T-cell (primary cell): Measurements from ENCODE around the gene ADAP1. TPM values are rescaled to one million over a fixed set of nuclear protein-coding genes. Genes with fewer than 3 reads are reported as not detected.
"Not testable (repeated sequence)": the region's sequence is repeated elsewhere in the genome, so short reads cannot be mapped to it uniquely, and the experiment has no call there.

ENCODE experiments used
- ATAC-seq, 4 experiments: fragments of 200-7000 bp in 3 of 4; fragments of 150-1000 bp in 1 of 4; cut with Tn5 transposase; replicated peaks in 1 of 4; 1 replicate in 3 of 4; 2 replicates in 1 of 4; pipeline ENCODE4 v1.10.0; 2021; ENCODE audit warnings: moderate library complexity in 3 of 4, mild to moderate bottlenecking in 2 of 4, moderate number of reproducible peaks in 1 of 4
- CTCF ChIA-PET, 2 donors: fragments of 300-600 bp; sonication (Branson Sonifier 250); formaldehyde crosslinking; loops; one replicate each; lab custom pipeline; 2022; ENCODE audit warnings: antibody characterized with exemption in 2 of 2; lab: Charles Lee
- POLR2A ChIA-PET, 2 donors: fragments of 300-600 bp; sonication (Branson Sonifier 250); formaldehyde crosslinking; loops; one replicate each; lab custom pipeline; 2022; ENCODE audit warnings: antibody characterized with exemption in 2 of 2; lab: Charles Lee
- DNase-seq, 35 experiments: peaks; one replicate each; pipeline versions ENCODE4 v3.0.0 to v3.0.0-alpha.2; 2013 to 2023
- H3K27ac ChIP-seq: one replicate; pipeline ENCODE4 v1.5.1; 2013; ENCODE audit warnings: low read length
- H3K27me3 ChIP-seq, 2 experiments: replicated peaks in 1 of 2; 1 replicate in 1 of 2; 2 replicates in 1 of 2; pipeline versions ENCODE4 v1.6.1 to v1.7.0; 2013; ENCODE audit warnings: low read length in 1 of 2, mixed read lengths in 1 of 2; ENCODE audit not compliant: control insufficient read depth in 2 of 2, insufficient read depth in 2 of 2; ENCODE audit errors: extremely low read depth in 1 of 2
- H3K36me3 ChIP-seq, 2 donors: 1 replicate in 1 of 2; 2 replicates in 1 of 2; pipeline versions ENCODE4 v1.6.1 to v1.7.0; 2013; ENCODE audit warnings: low read length in 1 of 2; ENCODE audit not compliant: control insufficient read depth in 2 of 2, insufficient read depth in 1 of 2; ENCODE audit errors: extremely low read depth in 1 of 2
- H3K4me1 ChIP-seq, 2 experiments: 1 replicate in 1 of 2; 2 replicates in 1 of 2; pipeline versions ENCODE4 v1.6.1 to v1.7.0; 2013; ENCODE audit warnings: low read length in 2 of 2, mixed read lengths in 1 of 2; ENCODE audit not compliant: insufficient read depth in 2 of 2, control insufficient read depth in 1 of 2; ENCODE audit errors: extremely low read depth in 1 of 2
- H3K4me3 ChIP-seq, 2 donors: 1 replicate in 1 of 2; 2 replicates in 1 of 2; pipeline versions ENCODE4 v1.5.1 to v1.7.0; 2013; ENCODE audit warnings: mild to moderate bottlenecking in 2 of 2, low read length in 1 of 2, moderate library complexity in 1 of 2; ENCODE audit not compliant: control insufficient read depth in 1 of 2; ENCODE audit errors: extremely low read depth in 1 of 2
- H3K9me3 ChIP-seq: 2 replicates; pipeline ENCODE4 v1.7.0; 2013
- H3K27ac Mint-ChIP-seq, 2 donors: one replicate each; pipeline ENCODE4 v1.8.0; 2020 to 2021; ENCODE audit warnings: mild to moderate bottlenecking in 2 of 2, mixed read lengths in 2 of 2
- H3K27me3 Mint-ChIP-seq, 2 donors: one replicate each; pipeline ENCODE4 v1.8.0; 2021 to 2022; ENCODE audit warnings: mixed read lengths in 2 of 2
- H3K36me3 Mint-ChIP-seq: one replicate; pipeline ENCODE4 v1.8.0; 2021; ENCODE audit warnings: mixed read lengths
- H3K4me1 Mint-ChIP-seq, 3 donors: one replicate each; pipeline ENCODE4 v1.8.0; 2020 to 2022; ENCODE audit warnings: mixed read lengths in 3 of 3, mild to moderate bottlenecking in 1 of 3
- H3K4me3 Mint-ChIP-seq, 3 donors: one replicate each; pipeline ENCODE4 v1.8.0; 2020 to 2022; ENCODE audit warnings: mild to moderate bottlenecking in 3 of 3, mixed read lengths in 3 of 3, moderate library complexity in 3 of 3
- H3K9me3 Mint-ChIP-seq, 3 donors: one replicate each; pipeline ENCODE4 v1.8.0; 2020 to 2022; ENCODE audit warnings: mixed read lengths in 3 of 3
- WGBS: methylation state at CpG from one replicate; pipeline ENCODE4 v1.1.5; 2013; ENCODE audit warnings: missing lambda C conversion rate; ENCODE audit not compliant: insufficient coverage; 5-methylcytosine and 5-hydroxymethylcytosine counted together
- total RNA-seq, 35 experiments: library from RNA in 6 of 35; stranded (reverse) in 6 of 35; fragments of 120-200 nt in 1 of 35; gene quantifications; one replicate each; pipeline versions ENCODE4 v1.2.1 to v1.2.4 and lab custom pipeline; 2013 to 2026

Gene ADAP1
- total RNA-seq (10 to 100 TPM; 10.6 to 26.9 (median 23.5) TPM), total RNA-seq (lab: John Stamatoyannopoulos, UW) (2.4 to 38.4 (median 6.2) reads per million in 29 experiments)
- 22.4 TPM for total RNA-seq (2013)

GRCh38 chr7:954330-955238, at the start of gene ADAP1:
Gene ADAP1 (minus strand): TSS chr7:954680. CDS start chr7:954477, 203 bp downstream.
- H3K4me3 ChIP-seq = peak within 1 kb of the TSS; percentile 11 to 28

GRCh38 chr7:1002445-1002844, 48.0 kb upstream of the ADAP1 start:
- H3K4me3 Mint-ChIP-seq, H3K36me3 ChIP-seq, H3K9me3 ChIP-seq, H3K27ac Mint-ChIP-seq, ATAC-seq, POLR2A ChIA-PET, DNase-seq, H3K36me3 Mint-ChIP-seq, CTCF ChIA-PET, H3K27ac ChIP-seq, H3K27me3 Mint-ChIP-seq, H3K4me1 ChIP-seq, H3K27me3 ChIP-seq, H3K4me1 Mint-ChIP-seq, H3K4me3 ChIP-seq, H3K9me3 Mint-ChIP-seq: not testable (repeated sequence)
- WGBS = no CpG with 5 or more reads among the region's 7 CpGs

More at GRCh38 chr7:954330-955238, at the start of gene ADAP1:
- Mint-ChIP-seq H3K9me3 (no peaks in the 10 kb centered on the region), H3K27me3 (peaks cover 3 to 9% of the 10 kb centered on the region in 2 donors), H3K4me3 (peak within 1 kb of the TSS; percentile 66 to 74 (median 72)), H3K27ac (no peak within 1 kb of the TSS), H3K4me1 (peaks cover 0 to 7% (median 0%) of the 10 kb centered on the region in 3 donors), H3K36me3 (no peaks in the 10 kb centered on the region)
- DNase-seq = peak in 29 of 35 experiments; percentile 20 to 81 (median 38)
- no peaks in the 10 kb centered on the region for H3K36me3 ChIP-seq
- ATAC-seq = peak; percentile 85 to 92 (median 88)
- no peaks in the 10 kb centered on the region for H3K9me3 ChIP-seq
- POLR2A ChIA-PET = no interaction called here
- CTCF ChIA-PET = no interaction called here
- H3K27ac ChIP-seq = no peak within 1 kb of the TSS
- peaks cover 0 to 49% of the 10 kb centered on the region in 2 experiments for H3K27me3 ChIP-seq
- WGBS = 9% methylated on average over 107 of the region's 115 CpGs
- H3K4me1 ChIP-seq = peaks cover 0 to 29% of the 10 kb centered on the region in 2 experiments

- WGBS = 81% methylated on average over 3 of the region's 4 CpGs
- POLR2A ChIA-PET, H3K27ac Mint-ChIP-seq, H3K4me1 Mint-ChIP-seq, ATAC-seq, CTCF ChIA-PET, H3K4me1 ChIP-seq, H3K36me3 Mint-ChIP-seq, H3K4me3 Mint-ChIP-seq, H3K27me3 ChIP-seq, H3K4me3 ChIP-seq, H3K27me3 Mint-ChIP-seq, H3K27ac ChIP-seq, H3K36me3 ChIP-seq, H3K9me3 Mint-ChIP-seq, H3K9me3 ChIP-seq, DNase-seq: not testable (repeated sequence)
These were observed 47.5 kb upstream of the ADAP1 start for GRCh38 chr7:1002026-1002425.

DNA sequence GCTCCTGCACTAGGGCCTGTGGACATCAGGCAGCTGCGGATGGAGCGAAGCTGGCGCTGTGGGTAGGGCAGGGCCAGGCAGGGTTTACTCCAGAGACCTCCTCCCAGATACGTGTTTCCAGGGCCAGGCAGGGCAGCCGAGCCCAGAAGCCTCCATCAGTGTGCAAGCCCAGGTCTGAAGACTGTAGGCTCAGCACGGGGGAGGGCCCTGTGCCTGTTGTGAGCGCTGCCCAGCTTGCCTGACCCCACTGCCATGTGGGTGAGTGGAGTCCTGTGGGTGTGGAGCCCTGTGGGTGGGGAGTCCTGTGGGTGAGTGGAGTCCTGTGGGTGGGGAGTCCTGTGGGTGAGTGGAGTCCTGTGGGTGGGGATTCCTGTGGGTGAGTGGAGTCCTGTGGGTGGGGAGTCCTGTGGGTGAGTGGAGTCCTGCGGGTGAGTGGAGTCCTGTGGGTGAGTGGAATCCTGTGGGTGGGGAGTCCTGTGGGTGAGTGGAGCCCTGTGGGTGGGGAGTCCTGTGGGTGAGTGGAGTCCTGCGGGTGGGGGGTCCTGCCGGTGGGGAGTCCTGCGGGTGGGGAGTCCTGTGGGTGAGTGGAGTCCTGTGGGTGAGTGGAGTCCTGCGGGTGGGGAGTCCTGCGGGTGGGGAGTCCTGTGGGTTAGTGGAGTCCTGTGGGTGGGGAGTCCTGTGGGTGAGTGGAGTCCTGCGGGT, 46.7 kb upstream of the ADAP1 start:
- H3K9me3 Mint-ChIP-seq, H3K4me3 ChIP-seq, CTCF ChIA-PET, H3K9me3 ChIP-seq, H3K27me3 ChIP-seq, POLR2A ChIA-PET, H3K36me3 ChIP-seq, H3K4me3 Mint-ChIP-seq, H3K4me1 ChIP-seq, H3K27me3 Mint-ChIP-seq, H3K27ac ChIP-seq, H3K4me1 Mint-ChIP-seq, DNase-seq, ATAC-seq, H3K36me3 Mint-ChIP-seq, H3K27ac Mint-ChIP-seq: not testable (repeated sequence)
- 90% methylated on average over 9 of the region's 14 CpGs for WGBS

DNA sequence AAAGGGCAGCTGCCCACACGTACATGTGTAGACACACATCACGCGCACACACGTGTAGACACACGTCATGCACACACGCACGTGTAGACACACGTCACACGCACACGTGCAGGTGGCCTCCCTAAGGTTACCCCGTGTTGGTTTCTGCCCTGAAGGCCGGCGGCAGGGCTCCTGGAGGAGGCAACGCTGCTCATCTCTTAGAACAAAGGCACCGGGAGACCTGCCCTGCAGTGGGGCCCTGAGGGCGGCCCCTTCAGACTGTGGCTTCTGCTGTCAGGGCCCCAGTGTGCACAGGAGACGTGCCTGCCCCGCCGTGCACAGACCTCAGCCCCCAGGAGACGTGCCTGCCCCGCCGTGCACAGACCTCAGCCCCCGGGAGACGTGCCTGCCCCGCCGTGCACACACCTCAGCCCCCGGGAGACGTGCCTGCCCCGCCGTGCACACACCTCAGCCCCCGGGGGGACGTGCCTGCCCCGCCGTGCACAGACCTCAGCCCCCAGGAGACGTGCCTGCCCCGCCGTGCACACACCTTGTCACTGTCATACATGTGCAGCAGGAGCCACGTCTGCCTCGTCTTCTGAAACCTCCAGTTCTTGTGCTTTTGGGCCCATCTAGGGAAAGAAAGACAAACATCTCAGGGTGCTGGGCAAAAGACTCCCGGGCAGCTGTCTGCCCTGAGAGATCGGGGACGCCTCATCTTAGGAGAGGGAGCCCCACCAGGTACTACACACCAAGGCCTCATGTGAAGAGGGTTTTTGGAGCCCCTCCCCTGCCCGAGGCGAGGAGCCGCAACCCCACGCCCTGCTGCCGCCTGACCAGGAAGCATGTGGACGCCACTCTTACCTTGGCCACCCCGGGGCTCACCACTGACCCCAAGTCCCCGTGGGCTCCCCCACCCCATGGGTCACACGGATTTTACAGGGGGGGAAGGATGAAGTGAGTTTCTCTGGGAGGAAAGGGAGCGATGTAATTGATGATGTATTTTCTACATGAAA, 45.8 kb upstream of the ADAP1 start:
- Mint-ChIP-seq H3K4me3 (no peak overlapping the region), H3K27me3 (no peaks in the 10 kb centered on the region), H3K36me3 (peaks cover 5% of the 10 kb centered on the region), H3K4me1 (no peaks in the 10 kb centered on the region), H3K9me3 (no peaks in the 10 kb centered on the region), H3K27ac (no peak overlapping the region)
- H3K9me3 ChIP-seq = no peaks in the 10 kb centered on the region
- ATAC-seq (no peak), DNase-seq (no peak)
- H3K36me3 ChIP-seq = peaks cover 0 to 7% of the 10 kb centered on the region in 2 donors
- no peak overlapping the region for H3K27ac ChIP-seq
- 84% methylated on average over 34 of the region's 52 CpGs for WGBS
- no peaks in the 10 kb centered on the region for H3K4me1 ChIP-seq
- ChIA-PET POLR2A (no interaction called here), CTCF (no interaction called here)
- no peaks in the 10 kb centered on the region for H3K27me3 ChIP-seq
- no peak overlapping the region for H3K4me3 ChIP-seq
